Upper lobe of right lung (tissue), 1 donor: ENCODE results near the gene ZNF165. TPM values are rescaled to one million over a fixed set of nuclear protein-coding genes. Genes with fewer than 3 reads are reported as not detected.
"Not testable (repeated sequence)": the region's sequence is repeated elsewhere in the genome, so short reads cannot be mapped to it uniquely, and the experiment has no call there.

Experiments
- ATAC-seq: fragments of 200-7000 bp; cut with Tn5 transposase; one replicate; pipeline ENCODE4 v1.9.1; 2020; ENCODE audit warnings: mild to moderate bottlenecking, moderate library complexity
- DNase-seq: peaks from one replicate; pipeline ENCODE4 v3.0.0-alpha.2; 2020
- H3K27ac ChIP-seq: fragments of 200-600 bp; one replicate; pipeline ENCODE4 v1.8.0; 2022
- H3K27me3 ChIP-seq: fragments of 200-600 bp; one replicate; pipeline ENCODE4 v1.8.0; 2022; ENCODE audit warnings: mild to moderate bottlenecking
- H3K36me3 ChIP-seq: fragments of 200-600 bp; one replicate; pipeline ENCODE4 v1.8.0; 2022
- H3K4me1 ChIP-seq: fragments of 200-600 bp; one replicate; pipeline ENCODE4 v1.8.0; 2022
- H3K4me3 ChIP-seq: fragments of 200-600 bp; one replicate; pipeline ENCODE4 v1.8.0; 2022; ENCODE audit warnings: mild to moderate bottlenecking
- H3K9me3 ChIP-seq: fragments of 200-600 bp; one replicate; pipeline ENCODE4 v1.8.0; 2022
- CTCF ChIP-seq: fragments of 200-600 bp; IDR thresholded peaks from one replicate; pipeline ENCODE4 v1.8.0; 2022; ENCODE audit warnings: antibody characterized with exemption
- intact Hi-C: fragments of 100-400 bp; cut with DNase I; formaldehyde crosslinking; loops from one replicate; pipeline ENCODE4 v1.11.0; 2022
- long read RNA-seq: library from polyadenylated mRNA; unstranded; transcript quantifications from one replicate; pipeline ENCODE4 v2.0.0, GENCODE V29; 2021
- total RNA-seq: library from RNA; stranded (reverse); fragmentation: NEBNext Ultra II Directional; extraction: Animal tissue kit (Norgen Biotek cat#: 25700); gene quantifications from one replicate; pipeline ENCODE4 v1.2.1, GENCODE V29; 2021
- donor health status: DM: no; HTN: yes; CAD: no; lungs with severe emphysema.

Gene ZNF165
- 2.3 TPM for total RNA-seq
- long read RNA-seq, partial matches to known transcripts, result 0 of 2 reads
- long read RNA-seq, other reads (novel, unspliced or antisense), result 2 of 2 reads

GRCh38 chr6:28080381-28080630 lies at the start of gene ZNF165:
Gene ZNF165, plus strand, starts transcription at chr6:28080568. Its CDS starts 4,913 bp downstream, at chr6:28085481.
- DNase-seq, intact Hi-C loops, H3K36me3 ChIP-seq, H3K27me3 ChIP-seq, H3K9me3 ChIP-seq: not testable (repeated sequence)
- H3K27ac ChIP-seq, result peak within 1 kb of the TSS; percentile 90
- H3K4me3 ChIP-seq, result peak within 1 kb of the TSS; percentile 90
- peaks cover 13% of the 10 kb centered on the region for H3K4me1 ChIP-seq
- peak; percentile 29 for ATAC-seq

GRCh38 chr6:28053584-28053983 lies 26.8 kb upstream of the ZNF165 start:
- Histone ChIP-seq H3K36me3 (no peaks in the 10 kb centered on the region), H3K27ac (no peak overlapping the region), H3K4me3 (no peak overlapping the region), H3K27me3 (peaks cover 4% of the 10 kb centered on the region), H3K9me3 (no peaks in the 10 kb centered on the region), H3K4me1 (no peaks in the 10 kb centered on the region)
- TF ChIP-seq CTCF, result no peak
- no peak for DNase-seq
- no peak for ATAC-seq
- intact Hi-C loops, result no loop called here

- H3K4me1 ChIP-seq, result no peaks in the 10 kb centered on the region
- intact Hi-C loops, result no loop called here
- no peak for DNase-seq
- no peaks in the 10 kb centered on the region for H3K36me3 ChIP-seq
- no peak for ATAC-seq
- H3K9me3 ChIP-seq, result no peaks in the 10 kb centered on the region
- H3K4me3 ChIP-seq, result no peak overlapping the region
- TF ChIP-seq CTCF, result no peak
- no peaks in the 10 kb centered on the region for H3K27me3 ChIP-seq
- H3K27ac ChIP-seq, result no peak overlapping the region
Measured at GRCh38 chr6:28060405-28060804, 20.0 kb upstream of the ZNF165 start.

GRCh38 chr6:28064272-28064671 lies 16.1 kb upstream of the ZNF165 start:
- ATAC-seq, result no peak
- Histone ChIP-seq H3K36me3 (no peaks in the 10 kb centered on the region), H3K4me1 (no peaks in the 10 kb centered on the region), H3K4me3 (no peak overlapping the region), H3K27me3 (peaks cover 16% of the 10 kb centered on the region), H3K9me3 (no peaks in the 10 kb centered on the region), H3K27ac (no peak overlapping the region)
- no peak for DNase-seq
- no peak for TF ChIP-seq CTCF
- intact Hi-C loops, result no loop called here

GRCh38 chr6:28068067-28068466 lies 12.3 kb upstream of the ZNF165 start:
- Histone ChIP-seq H3K27ac (no peak overlapping the region), H3K9me3 (no peaks in the 10 kb centered on the region), H3K36me3 (no peaks in the 10 kb centered on the region), H3K27me3 (peaks cover 16% of the 10 kb centered on the region), H3K4me3 (no peak overlapping the region), H3K4me1 (no peaks in the 10 kb centered on the region)
- TF ChIP-seq CTCF, result no peak
- ATAC-seq (no peak), DNase-seq (no peak)
- intact Hi-C loops, result no loop called here

GRCh38 chr6:28070968-28071367 lies 9.4 kb upstream of the ZNF165 start:
- H3K9me3 ChIP-seq, DNase-seq, ATAC-seq, H3K27ac ChIP-seq, H3K4me3 ChIP-seq, H3K36me3 ChIP-seq, H3K4me1 ChIP-seq, intact Hi-C loops: not testable (repeated sequence)
- H3K27me3 ChIP-seq, result peaks cover 11% of the 10 kb centered on the region

GRCh38 chr6:28078050-28078449 lies 2.3 kb upstream of the ZNF165 start:
- TF ChIP-seq CTCF, result no peak
- H3K4me3 ChIP-seq, result no peak overlapping the region
- peaks cover 13% of the 10 kb centered on the region for H3K4me1 ChIP-seq
- H3K36me3 ChIP-seq, result no peaks in the 10 kb centered on the region
- H3K9me3 ChIP-seq, result no peaks in the 10 kb centered on the region
- H3K27me3 ChIP-seq, result no peaks in the 10 kb centered on the region
- ATAC-seq (no peak), DNase-seq (no peak)
- intact Hi-C loops, result no loop called here
- H3K27ac ChIP-seq, result no peak overlapping the region
